ENCODE results near the gene FBXL7.

DNA sequence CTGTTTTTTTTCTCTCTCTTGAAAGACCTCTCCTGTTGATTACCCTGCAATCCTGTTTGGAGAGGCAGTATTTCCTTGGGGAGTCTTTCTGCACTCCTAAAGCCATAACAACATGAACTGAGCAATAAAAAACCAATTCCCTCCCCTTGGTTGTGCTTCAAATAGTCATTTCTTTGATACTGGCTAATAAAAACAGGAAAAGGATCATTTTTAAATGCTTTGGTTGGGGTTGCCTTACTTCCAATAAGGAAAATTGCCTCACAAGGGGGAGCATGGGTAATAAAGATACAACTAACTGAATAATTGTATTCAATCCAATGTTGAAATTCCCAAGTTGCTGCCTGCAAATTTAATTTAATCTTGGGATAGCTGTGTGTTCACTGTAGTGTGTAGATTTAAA, 13.9 kb downstream of the FBXL7 start:
- TF ChIP-seq EZH2phosphoT487 (IDR thresholded peaks at IDR 0.05; ENCODE audit: low read depth): no peak
- TF ChIP-seq, protein P1, sequence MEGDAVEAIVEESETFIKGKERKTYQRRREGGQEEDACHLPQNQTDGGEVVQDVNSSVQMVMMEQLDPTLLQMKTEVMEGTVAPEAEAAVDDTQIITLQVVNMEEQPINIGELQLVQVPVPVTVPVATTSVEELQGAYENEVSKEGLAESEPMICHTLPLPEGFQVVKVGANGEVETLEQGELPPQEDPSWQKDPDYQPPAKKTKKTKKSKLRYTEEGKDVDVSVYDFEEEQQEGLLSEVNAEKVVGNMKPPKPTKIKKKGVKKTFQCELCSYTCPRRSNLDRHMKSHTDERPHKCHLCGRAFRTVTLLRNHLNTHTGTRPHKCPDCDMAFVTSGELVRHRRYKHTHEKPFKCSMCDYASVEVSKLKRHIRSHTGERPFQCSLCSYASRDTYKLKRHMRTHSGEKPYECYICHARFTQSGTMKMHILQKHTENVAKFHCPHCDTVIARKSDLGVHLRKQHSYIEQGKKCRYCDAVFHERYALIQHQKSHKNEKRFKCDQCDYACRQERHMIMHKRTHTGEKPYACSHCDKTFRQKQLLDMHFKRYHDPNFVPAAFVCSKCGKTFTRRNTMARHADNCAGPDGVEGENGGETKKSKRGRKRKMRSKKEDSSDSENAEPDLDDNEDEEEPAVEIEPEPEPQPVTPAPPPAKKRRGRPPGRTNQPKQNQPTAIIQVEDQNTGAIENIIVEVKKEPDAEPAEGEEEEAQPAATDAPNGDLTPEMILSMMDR (IDR thresholded peaks at IDR 0.05; ENCODE audit: low read depth, low read length): no peak

Measured in OCI-LY3 (cell line).